LNCaP clone FGC (cell line): ENCODE results near the gene OTUD5.

Source experiments
- DNase-seq: peaks from one replicate; pipeline ENCODE4 v3.0.0-alpha.2; 2011; ENCODE audit warnings: low read depth
- H3K4me3 ChIP-seq: 2 replicates; pipeline ENCODE4 v1.5.1; 2011; ENCODE audit warnings: mild to moderate bottlenecking, low read depth, low read length, control low read depth
- CTCF ChIP-seq: IDR thresholded peaks from 2 replicates; pipeline ENCODE4 v1.5.1; 2012; ENCODE audit warnings: mild to moderate bottlenecking; ENCODE audit not compliant: control insufficient read depth, insufficient read depth; ENCODE audit errors: extremely low read depth

Gene OTUD5

GRCh38 chrX:48974033-48974432 is 16.6 kb upstream of the OTUD5 start:
- no peak overlapping the region for H3K4me3 ChIP-seq
- TF ChIP-seq CTCF = no peak

GRCh38 chrX:48972220-48973164 is 15.1 kb upstream of the OTUD5 start:
- no peak overlapping the region for H3K4me3 ChIP-seq
- peak; percentile 52 for TF ChIP-seq CTCF
- DNase-seq = no peak

More at GRCh38 chrX:48974033-48974432, 16.6 kb upstream of the OTUD5 start:
- DNase-seq = no peak

GRCh38 chrX:48971249-48972219 is 14.1 kb upstream of the OTUD5 start, which contains the start of gene KCND1:
Gene KCND1 (minus strand): TSS chrX:48971844. CDS start chrX:48970271, 1,573 bp downstream.
- DNase-seq = no peak
- no peak for TF ChIP-seq CTCF
- H3K4me3 ChIP-seq = no peak within 1 kb of the TSS

- TF ChIP-seq CTCF = no peak
- no peak for DNase-seq
- no peak overlapping the region for H3K4me3 ChIP-seq
These were observed 12.1 kb upstream of the OTUD5 start for GRCh38 chrX:48969471-48969870.

- no peak for TF ChIP-seq CTCF
- H3K4me3 ChIP-seq = no peak overlapping the region
- DNase-seq = no peak
These were observed 11.0 kb upstream of the OTUD5 start for GRCh38 chrX:48968377-48968776.

GRCh38 chrX:48966796-48967579 is 9.6 kb upstream of the OTUD5 start:
- H3K4me3 ChIP-seq = no peak overlapping the region
- no peak for TF ChIP-seq CTCF
- DNase-seq = no peak
